Activated CD8-positive, alpha-beta T cell treated with anti-CD3 and anti-CD28 coated beads for 36 hours (primary cell): ENCODE measurements around the gene CLPTM1L. TPM values are rescaled to one million over a fixed set of nuclear protein-coding genes. Genes with fewer than 3 reads are reported as not detected.

Source experiments
- ATAC-seq: fragments of 200-7000 bp; cut with Tn5 transposase; one replicate; pipeline ENCODE4 v1.10.0; 2021; ENCODE audit warnings: mild to moderate bottlenecking, moderate library complexity
- CTCF ChIA-PET: fragments of 350-600 bp; sonication (Branson Sonifier 250); formaldehyde crosslinking; loops from one replicate; lab custom pipeline; 2021; ENCODE audit warnings: antibody characterized with exemption; lab: Charles Lee
- POLR2A ChIA-PET: fragments of 350-600 bp; sonication (Branson Sonifier 250); formaldehyde crosslinking; loops from one replicate; lab custom pipeline; 2021; ENCODE audit warnings: antibody characterized with exemption; lab: Charles Lee
- DNase-seq: peaks from one replicate; pipeline ENCODE4 v3.0.0-alpha.2; 2020
- H3K27ac Mint-ChIP-seq: one replicate; pipeline ENCODE4 v1.8.0; 2021; ENCODE audit warnings: mild to moderate bottlenecking, mixed read lengths
- H3K27me3 Mint-ChIP-seq: one replicate; pipeline ENCODE4 v1.8.0; 2021; ENCODE audit warnings: mixed read lengths
- H3K36me3 Mint-ChIP-seq: one replicate; pipeline ENCODE4 v1.8.0; 2021; ENCODE audit warnings: low read depth, mixed read lengths
- H3K4me1 Mint-ChIP-seq: one replicate; pipeline ENCODE4 v1.8.0; 2021; ENCODE audit warnings: low read depth, mixed read lengths
- H3K4me3 Mint-ChIP-seq: one replicate; pipeline ENCODE4 v1.8.0; 2021; ENCODE audit warnings: mild to moderate bottlenecking, moderate library complexity, mixed read lengths
- H3K9me3 Mint-ChIP-seq: one replicate; pipeline ENCODE4 v1.8.0; 2021; ENCODE audit warnings: mixed read lengths
- intact Hi-C: fragments of 100-400 bp; cut with micrococcal nuclease; formaldehyde crosslinking; loops from one replicate; pipeline ENCODE4 v1.10.0; 2022
- total RNA-seq, 2 experiments: library from RNA; stranded (reverse); gene quantifications; one replicate each; pipeline ENCODE4 v1.2.3, GENCODE V29; 2021
- TF ChIP-seq, protein P1 (sequence below): fragments of 200-600 bp; IDR thresholded peaks from one replicate; pipeline ENCODE4 v1.8.0; 2022; ENCODE audit warnings: antibody characterized with exemption, mild to moderate bottlenecking

CLPTM1L gene
- total RNA-seq, 2 experiments from 2014 or later: 51.4 to 56.2 TPM

DNA sequence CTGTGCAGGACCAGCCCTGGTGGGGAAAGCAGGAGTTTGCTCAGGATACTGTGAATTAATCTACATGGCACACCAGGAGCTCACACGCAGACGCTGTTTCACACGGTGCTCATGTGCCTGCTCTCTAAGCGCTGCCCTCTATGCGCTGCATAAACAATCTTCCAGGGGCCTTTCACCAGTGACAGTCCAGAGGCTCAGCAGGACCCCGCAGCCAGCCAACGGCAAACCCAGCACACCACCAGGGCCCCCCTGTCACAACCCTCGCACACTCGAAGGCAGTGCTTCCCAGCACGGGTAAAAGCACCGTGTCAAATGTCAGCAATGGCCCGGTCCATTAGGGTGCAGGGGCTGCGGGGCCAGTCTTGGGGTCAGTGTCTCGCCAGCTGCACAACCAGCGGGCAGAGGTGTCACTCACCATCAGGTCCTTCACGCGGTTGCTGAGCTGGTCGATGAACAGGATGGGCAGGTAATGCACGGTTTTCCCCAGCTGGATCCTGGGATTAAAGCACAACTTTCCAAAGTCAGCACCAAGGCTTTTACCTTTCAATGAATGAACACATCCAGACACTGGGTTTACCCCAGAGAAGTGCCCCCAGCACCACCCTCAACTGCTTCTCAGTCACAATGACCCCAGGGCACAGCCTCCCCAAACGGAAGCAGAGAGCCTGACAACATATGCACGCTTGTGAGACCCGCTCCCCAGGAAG, 7.3 kb downstream of the CLPTM1L start:
- ChIA-PET CTCF (no interaction called here), POLR2A (interaction anchor here (1.1 kb wide), 1 partner anchor 9 kb away, joined by 3 read pairs; no protein-coding TSS in a partner anchor)
- H3K9me3 Mint-ChIP-seq: no peaks in the 10 kb centered on the region
- intact Hi-C loops: no loop called here
- no peak overlapping the region for H3K27ac Mint-ChIP-seq
- H3K27me3 Mint-ChIP-seq: no peaks in the 10 kb centered on the region
- H3K4me3 Mint-ChIP-seq: no peak overlapping the region
- H3K4me1 Mint-ChIP-seq: peaks cover 13% of the 10 kb centered on the region
- H3K36me3 Mint-ChIP-seq: peaks cover 35% of the 10 kb centered on the region
- DNase-seq: no peak
- ATAC-seq: no peak
- TF ChIP-seq, protein P1, sequence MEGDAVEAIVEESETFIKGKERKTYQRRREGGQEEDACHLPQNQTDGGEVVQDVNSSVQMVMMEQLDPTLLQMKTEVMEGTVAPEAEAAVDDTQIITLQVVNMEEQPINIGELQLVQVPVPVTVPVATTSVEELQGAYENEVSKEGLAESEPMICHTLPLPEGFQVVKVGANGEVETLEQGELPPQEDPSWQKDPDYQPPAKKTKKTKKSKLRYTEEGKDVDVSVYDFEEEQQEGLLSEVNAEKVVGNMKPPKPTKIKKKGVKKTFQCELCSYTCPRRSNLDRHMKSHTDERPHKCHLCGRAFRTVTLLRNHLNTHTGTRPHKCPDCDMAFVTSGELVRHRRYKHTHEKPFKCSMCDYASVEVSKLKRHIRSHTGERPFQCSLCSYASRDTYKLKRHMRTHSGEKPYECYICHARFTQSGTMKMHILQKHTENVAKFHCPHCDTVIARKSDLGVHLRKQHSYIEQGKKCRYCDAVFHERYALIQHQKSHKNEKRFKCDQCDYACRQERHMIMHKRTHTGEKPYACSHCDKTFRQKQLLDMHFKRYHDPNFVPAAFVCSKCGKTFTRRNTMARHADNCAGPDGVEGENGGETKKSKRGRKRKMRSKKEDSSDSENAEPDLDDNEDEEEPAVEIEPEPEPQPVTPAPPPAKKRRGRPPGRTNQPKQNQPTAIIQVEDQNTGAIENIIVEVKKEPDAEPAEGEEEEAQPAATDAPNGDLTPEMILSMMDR: no peak

DNA sequence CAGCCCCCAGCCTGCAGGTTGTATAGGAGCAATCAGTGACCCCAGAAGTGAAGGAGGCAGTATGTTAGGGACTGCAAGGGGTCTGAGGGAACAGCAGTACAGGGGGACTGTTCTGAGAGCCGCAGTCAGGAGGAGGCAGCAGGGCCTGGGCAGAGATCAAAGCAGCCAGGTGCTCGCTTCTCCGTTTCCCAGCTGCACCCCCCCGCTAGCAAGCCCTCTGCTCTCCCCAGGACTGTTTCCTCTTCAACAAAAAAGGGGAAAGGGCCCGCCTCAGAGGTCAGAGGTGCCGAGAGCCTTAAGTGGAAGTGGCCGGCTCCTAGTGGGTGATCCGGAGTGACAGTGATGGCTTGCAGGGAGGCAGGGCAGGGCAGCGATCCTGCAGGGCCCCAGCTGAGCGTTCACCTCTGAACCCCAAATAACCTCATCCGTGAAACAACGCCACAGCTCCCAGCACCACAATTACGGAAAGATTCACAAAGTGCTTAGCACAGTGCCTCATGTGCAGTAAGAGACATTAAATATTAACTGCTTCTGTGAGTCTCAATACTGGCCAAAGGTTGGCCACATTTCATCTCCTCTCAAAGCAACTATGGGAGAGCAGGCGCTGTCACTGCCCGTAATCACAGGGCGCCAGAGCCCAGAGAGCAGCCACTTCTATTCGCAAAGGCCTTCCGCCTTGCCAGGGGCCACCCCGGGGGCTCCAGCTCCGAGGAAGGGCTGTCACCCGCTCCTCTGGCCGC, 8.0 kb downstream of the CLPTM1L start:
- no peak overlapping the region for H3K27ac Mint-ChIP-seq
- POLR2A ChIA-PET: no interaction called here

DNA sequence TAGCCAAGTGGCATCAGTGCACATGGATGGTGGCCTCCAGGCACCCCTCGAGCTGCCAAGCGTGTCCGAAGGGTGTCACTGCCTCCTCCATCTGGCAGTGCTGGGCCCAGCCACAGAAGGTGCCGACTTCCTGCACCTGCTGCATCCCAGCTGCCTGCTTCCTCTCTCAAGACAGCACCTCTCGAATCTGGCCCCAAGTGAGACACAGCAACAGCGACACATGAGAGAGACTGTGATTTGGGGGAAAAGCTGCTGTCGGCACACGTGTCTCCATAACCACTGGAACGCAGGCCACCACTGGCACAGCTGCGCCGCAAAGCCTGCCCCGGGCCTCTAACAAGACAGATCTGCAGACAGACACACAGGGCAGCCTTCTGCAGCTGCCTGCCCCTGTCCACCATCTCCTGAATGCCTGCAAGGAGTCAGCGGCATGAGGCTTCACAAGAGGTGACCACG, 8.8 kb downstream of the CLPTM1L start:
- DNase-seq (no peak), ATAC-seq (no peak)
- Mint-ChIP-seq H3K4me1 (peaks cover 8% of the 10 kb centered on the region), H3K27ac (no peak overlapping the region), H3K9me3 (no peaks in the 10 kb centered on the region), H3K36me3 (peaks cover 29% of the 10 kb centered on the region), H3K27me3 (no peaks in the 10 kb centered on the region), H3K4me3 (no peak overlapping the region)
- CTCF ChIA-PET: interaction anchor here (0.6 kb wide), 1 partner anchor 81 kb away, joined by 3 read pairs; no protein-coding TSS in a partner anchor
- intact Hi-C loops: no loop called here
- TF ChIP-seq, protein P1: no peak
- POLR2A ChIA-PET: interaction anchor here (1.9 kb wide), 1 partner anchor 9 kb away, joined by 5 read pairs; the partner anchor contains the start of gene CLPTM1L

More for the DNA sequence above, 8.0 kb downstream of the CLPTM1L start:
- Mint-ChIP-seq H3K9me3 (no peaks in the 10 kb centered on the region), H3K4me1 (peaks cover 13% of the 10 kb centered on the region), H3K36me3 (peaks cover 34% of the 10 kb centered on the region), H3K27me3 (no peaks in the 10 kb centered on the region), H3K4me3 (no peak overlapping the region)
- CTCF ChIA-PET: no interaction called here
- TF ChIP-seq, protein P1: no peak
- intact Hi-C loops: no loop called here
- ATAC-seq: no peak
- DNase-seq: no peak

GRCh38 chr5:1335540-1336095, 9.3 kb downstream of the CLPTM1L start:
- no peak for ATAC-seq
- CTCF ChIA-PET: interaction anchor here (0.6 kb wide), 1 partner anchor 80 kb away, joined by 3 read pairs; no protein-coding TSS in a partner anchor
- Mint-ChIP-seq H3K27ac (no peak overlapping the region), H3K4me1 (peaks cover 7% of the 10 kb centered on the region), H3K36me3 (peaks cover 27% of the 10 kb centered on the region), H3K27me3 (no peaks in the 10 kb centered on the region), H3K9me3 (no peaks in the 10 kb centered on the region), H3K4me3 (no peak overlapping the region)
- POLR2A ChIA-PET: interaction anchor here (1.9 kb wide), 1 partner anchor 9 kb away, joined by 5 read pairs; the partner anchor contains the start of gene CLPTM1L
- no peak for DNase-seq
- TF ChIP-seq, protein P1: no peak
- intact Hi-C loops: no loop called here
